HUES64 (cell line): ENCODE measurements around the gene SYNE1.

Experiments used
- H3K27ac ChIP-seq: 2 replicates; pipeline ENCODE4 v1.7.0; 2013; ENCODE audit warnings: low read depth, low read length, inconsistent platforms
- H3K27me3 ChIP-seq: 2 replicates; pipeline ENCODE4 v1.6.1; 2013; ENCODE audit warnings: mild to moderate bottlenecking, low read length; ENCODE audit not compliant: insufficient read depth
- H3K36me3 ChIP-seq: 2 replicates; pipeline ENCODE4 v1.6.1; 2013; ENCODE audit warnings: mild to moderate bottlenecking, low read length; ENCODE audit not compliant: insufficient read depth
- H3K4me1 ChIP-seq: 2 replicates; pipeline ENCODE4 v1.6.1; 2013; ENCODE audit warnings: mild to moderate bottlenecking, low read length, moderate library complexity; ENCODE audit not compliant: insufficient read depth
- H3K4me3 ChIP-seq: 2 replicates; pipeline ENCODE4 v1.5.1; 2013; ENCODE audit warnings: mild to moderate bottlenecking, low read length, moderate library complexity
- H3K9ac ChIP-seq: 2 replicates; pipeline ENCODE4 v1.6.1; 2013; ENCODE audit warnings: mild to moderate bottlenecking, low read depth, low read length
- H3K9me3 ChIP-seq: 2 replicates; pipeline ENCODE4 v1.6.1; 2013; ENCODE audit warnings: low read depth, low read length; ENCODE audit not compliant: insufficient read depth
- WGBS: fragments of 150-250, 120-280 bp; methylation state at CpG from one replicate; pipeline ENCODE4 v1.1.7; 2013; ENCODE audit warnings: missing lambda C conversion rate; 5-methylcytosine and 5-hydroxymethylcytosine counted together

The SYNE1 gene

GRCh38 chr6:152127432-152128165 is 509.6 kb downstream of the SYNE1 start:
- no peak overlapping the region for H3K9ac ChIP-seq
- H3K4me1 ChIP-seq: no peaks in the 10 kb centered on the region
- H3K27ac ChIP-seq: no peak overlapping the region
- no peaks in the 10 kb centered on the region for H3K27me3 ChIP-seq
- no peak overlapping the region for H3K4me3 ChIP-seq
- no peaks in the 10 kb centered on the region for H3K9me3 ChIP-seq
- WGBS: 96% methylated on average over 8 of the region's 8 CpGs
- no peaks in the 10 kb centered on the region for H3K36me3 ChIP-seq

GRCh38 chr6:152124429-152125074 is 512.6 kb downstream of the SYNE1 start:
- no peak overlapping the region for H3K9ac ChIP-seq
- 89% methylated on average over 3 of the region's 3 CpGs for whole genome bisulfite sequencing
- no peaks in the 10 kb centered on the region for H3K4me1 ChIP-seq
- no peak overlapping the region for H3K27ac ChIP-seq
- H3K36me3 ChIP-seq: no peaks in the 10 kb centered on the region
- H3K27me3 ChIP-seq: no peaks in the 10 kb centered on the region
- no peaks in the 10 kb centered on the region for H3K9me3 ChIP-seq
- no peak overlapping the region for H3K4me3 ChIP-seq

GRCh38 chr6:152123076-152123475 is 514.1 kb downstream of the SYNE1 start:
- Histone ChIP-seq H3K36me3 (no peaks in the 10 kb centered on the region), H3K27me3 (no peaks in the 10 kb centered on the region), H3K9me3 (no peaks in the 10 kb centered on the region), H3K27ac (no peak overlapping the region), H3K4me3 (no peak overlapping the region), H3K4me1 (no peaks in the 10 kb centered on the region), H3K9ac (no peak overlapping the region)
- WGBS: 89% methylated on average over 3 of the region's 3 CpGs

- Histone ChIP-seq H3K9me3 (no peaks in the 10 kb centered on the region), H3K36me3 (no peaks in the 10 kb centered on the region)
- 94% methylated on average over 12 of the region's 12 CpGs for WGBS
Measured at GRCh38 chr6:152122434-152122833, 514.7 kb downstream of the SYNE1 start.

GRCh38 chr6:152121910-152122309 is 515.3 kb downstream of the SYNE1 start:
- H3K27me3 ChIP-seq: no peaks in the 10 kb centered on the region
- H3K27ac ChIP-seq: no peak overlapping the region
- H3K36me3 ChIP-seq: no peaks in the 10 kb centered on the region
- WGBS: 95% methylated on average over 3 of the region's 3 CpGs
- no peak overlapping the region for H3K4me3 ChIP-seq
- no peak overlapping the region for H3K9ac ChIP-seq
- no peaks in the 10 kb centered on the region for H3K4me1 ChIP-seq
- no peaks in the 10 kb centered on the region for H3K9me3 ChIP-seq

More at GRCh38 chr6:152122434-152122833, 514.7 kb downstream of the SYNE1 start:
- Histone ChIP-seq H3K9ac (no peak overlapping the region), H3K4me1 (no peaks in the 10 kb centered on the region), H3K27me3 (no peaks in the 10 kb centered on the region), H3K4me3 (no peak overlapping the region), H3K27ac (no peak overlapping the region)

GRCh38 chr6:152119831-152120230 is 517.3 kb downstream of the SYNE1 start:
- Histone ChIP-seq H3K9ac (no peak overlapping the region), H3K27ac (no peak overlapping the region), H3K36me3 (no peaks in the 10 kb centered on the region), H3K27me3 (no peaks in the 10 kb centered on the region), H3K9me3 (no peaks in the 10 kb centered on the region), H3K4me3 (no peak overlapping the region), H3K4me1 (no peaks in the 10 kb centered on the region)
- 86% methylated on average over 7 of the region's 7 CpGs for WGBS

GRCh38 chr6:152118678-152119077 is 518.5 kb downstream of the SYNE1 start:
- Histone ChIP-seq H3K9ac (no peak overlapping the region), H3K4me1 (no peaks in the 10 kb centered on the region), H3K27ac (no peak overlapping the region), H3K9me3 (no peaks in the 10 kb centered on the region), H3K27me3 (no peaks in the 10 kb centered on the region), H3K4me3 (no peak overlapping the region), H3K36me3 (no peaks in the 10 kb centered on the region)
- 95% methylated on average over 5 of the region's 5 CpGs for WGBS

GRCh38 chr6:152118224-152118623 is 518.9 kb downstream of the SYNE1 start:
- no peak overlapping the region for H3K9ac ChIP-seq
- no peaks in the 10 kb centered on the region for H3K9me3 ChIP-seq
- H3K36me3 ChIP-seq: no peaks in the 10 kb centered on the region
- no peak overlapping the region for H3K27ac ChIP-seq
- WGBS: 88% methylated on average over 3 of the region's 3 CpGs
- H3K4me3 ChIP-seq: no peak overlapping the region
- H3K4me1 ChIP-seq: no peaks in the 10 kb centered on the region
- no peaks in the 10 kb centered on the region for H3K27me3 ChIP-seq

GRCh38 chr6:152117156-152118133 is 519.7 kb downstream of the SYNE1 start:
- WGBS: 92% methylated on average over 9 of the region's 9 CpGs
- no peaks in the 10 kb centered on the region for H3K4me1 ChIP-seq
- H3K4me3 ChIP-seq: no peak overlapping the region
- H3K27me3 ChIP-seq: no peaks in the 10 kb centered on the region
- H3K9ac ChIP-seq: no peak overlapping the region
- no peaks in the 10 kb centered on the region for H3K9me3 ChIP-seq
- no peaks in the 10 kb centered on the region for H3K36me3 ChIP-seq
- no peak overlapping the region for H3K27ac ChIP-seq

GRCh38 chr6:152112491-152113261 is 524.5 kb downstream of the SYNE1 start:
- Histone ChIP-seq H3K27me3 (no peaks in the 10 kb centered on the region), H3K27ac (no peak overlapping the region), H3K4me3 (no peak overlapping the region), H3K9me3 (no peaks in the 10 kb centered on the region), H3K36me3 (no peaks in the 10 kb centered on the region), H3K4me1 (no peaks in the 10 kb centered on the region), H3K9ac (no peak overlapping the region)
- 87% methylated on average over 15 of the region's 15 CpGs for WGBS
